Panc1 (cell line): Measurements from ENCODE around the gene PADI1. TPM values are rescaled to one million over a fixed set of nuclear protein-coding genes. Genes with fewer than 3 reads are reported as not detected.
A peak's percentile ranks its signal among the peaks of the same experiment; 100 is the strongest.

ENCODE experiments used
- ATAC-seq: fragments of 200-7000 bp; cut with Tn5 transposase; 2 replicates; pipeline ENCODE4 v1.9.1; 2020; ENCODE audit warnings: mild to moderate bottlenecking, moderate library complexity
- BruUV-seq: library from RNA; stranded (reverse); fragments of 400-500 nt; replicated peaks from 2 replicates; lab custom pipeline; 2021; lab: Mats Ljungman, UMichigan
- CTCF ChIA-PET: fragments of 300-600 bp; sonication (Branson Sonifier 250); formaldehyde crosslinking; loops from one replicate; lab custom pipeline; 2022; ENCODE audit warnings: antibody characterized with exemption; lab: Charles Lee
- POLR2A ChIA-PET: fragments of 300-600 bp; sonication (Branson Sonifier 250); formaldehyde crosslinking; loops from one replicate; lab custom pipeline; 2022; ENCODE audit warnings: antibody characterized with exemption; lab: Charles Lee
- DNase-seq: peaks from one replicate; pipeline ENCODE4 v3.0.0-alpha.2; 2010; ENCODE audit warnings: low read depth, low spot score
- H3K27ac ChIP-seq: 2 replicates; pipeline ENCODE4 v1.5.1; 2011; ENCODE audit warnings: mild to moderate bottlenecking, low read length, inconsistent platforms
- H3K27me3 ChIP-seq: fragments of 200-500 bp; sonication (Bioruptor generic); 2 replicates; pipeline ENCODE4 v1.6.0; 2014; ENCODE audit warnings: low read length, inconsistent platforms; ENCODE audit not compliant: control insufficient read depth, insufficient read depth
- H3K36me3 ChIP-seq: fragments of 200-500 bp; sonication (Bioruptor generic); 2 replicates; pipeline ENCODE4 v1.5.1; 2014; ENCODE audit warnings: inconsistent platforms, mild to moderate bottlenecking, low read length, moderate library complexity; ENCODE audit not compliant: control insufficient read depth, insufficient read depth
- H3K4me1 ChIP-seq: 2 replicates; pipeline ENCODE4 v1.5.1; 2011; ENCODE audit warnings: inconsistent platforms, mild to moderate bottlenecking, low read length, moderate library complexity; ENCODE audit not compliant: control insufficient read depth, insufficient read depth
- H3K4me3 ChIP-seq, 2 experiments: 2 replicates each; pipeline ENCODE4 v1.5.1; 2011 to 2012; ENCODE audit warnings: low read depth in 2 of 2, low read length in 2 of 2, mild to moderate bottlenecking in 2 of 2, inconsistent platforms in 1 of 2, moderate library complexity in 1 of 2
- H3K9me3 ChIP-seq: fragments of 200-500 bp; sonication (Bioruptor generic); 2 replicates; pipeline ENCODE4 v1.5.1; 2014; ENCODE audit warnings: low read depth, mild to moderate bottlenecking, inconsistent platforms, low read length, moderate library complexity; ENCODE audit not compliant: control insufficient read depth, insufficient read depth
- POLR2AphosphoS5 ChIP-seq: IDR thresholded peaks from 2 replicates; pipeline ENCODE4 v1.6.1; 2012; ENCODE audit warnings: mild to moderate bottlenecking, low read depth, low read length, moderate library complexity
- SIN3A ChIP-seq: IDR thresholded peaks from 2 replicates; pipeline ENCODE4 v1.6.1; 2012; ENCODE audit warnings: low read depth, mild to moderate bottlenecking, low read length, moderate library complexity, borderline replicate concordance; ENCODE audit not compliant: insufficient read depth
- TCF7L2 ChIP-seq: IDR thresholded peaks from 2 replicates; pipeline ENCODE4 v1.6.1; 2011; ENCODE audit warnings: mild to moderate bottlenecking, low read depth, low read length, inconsistent platforms
- in situ Hi-C: cut with HindIII; loops from 2 replicates; pipeline ENCODE4 v1.10.0; 2016; ENCODE audit warnings: low sequenced_read_pairs, low pct_unique_long_range_greater_than_20kb
- intact Hi-C: fragments of 100-400 bp; cut with micrococcal nuclease; formaldehyde crosslinking; loops from one replicate; pipeline ENCODE4 v1.10.0; 2022; ENCODE audit not compliant: unreplicated experiment
- total RNA-seq: library from RNA; stranded (reverse); gene quantifications from one replicate; pipeline ENCODE4 v1.2.1, GENCODE V29; 2021; ENCODE audit not compliant: unreplicated experiment
- TF ChIP-seq, protein P1 (sequence below): fragments of 450-650 bp; IDR thresholded peaks from 2 replicates; pipeline ENCODE4 v1.5.1; 2017; ENCODE audit warnings: mild to moderate bottlenecking
- TF ChIP-seq, protein P2 (sequence below), 2 experiments: IDR thresholded peaks; 2 replicates each; pipeline ENCODE4 v1.6.1; 2011 to 2012; ENCODE audit warnings: low read depth in 2 of 2, control low read depth in 1 of 2, low read length in 1 of 2, mild to moderate bottlenecking in 1 of 2, moderate library complexity in 1 of 2; ENCODE audit not compliant: insufficient read depth in 1 of 2

Gene PADI1
- total RNA-seq, 1 experiment from 2014 or later: 2.3 TPM

DNA sequence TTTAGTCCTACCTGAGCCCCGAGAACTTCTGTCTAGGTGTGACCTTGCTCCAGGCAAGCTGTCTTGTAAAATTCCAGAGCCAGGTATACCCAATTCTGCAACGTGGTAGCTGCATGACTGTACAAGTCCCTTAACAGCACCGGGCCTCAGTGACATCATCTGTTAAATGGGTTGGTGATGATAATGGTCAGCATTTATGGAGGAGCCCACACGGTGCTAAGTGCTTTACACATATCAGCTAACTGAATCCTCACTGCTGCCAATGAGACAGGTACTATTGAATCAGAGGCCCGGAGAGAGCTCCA lies 37.2 kb upstream of the PADI1 start:
- ATAC-seq (no peak), DNase-seq (no peak)
- ChIA-PET POLR2A (no interaction called here), CTCF (interaction anchor here (0.5 to 0.6 kb wide), 2 partner anchors 236 to 317 kb away, joined by 4 read pairs; no protein-coding TSS in a partner anchor)
- Histone ChIP-seq H3K4me1 (peaks cover 43% of the 10 kb centered on the region), H3K27me3 (no peaks in the 10 kb centered on the region), H3K36me3 (no peaks in the 10 kb centered on the region), H3K4me3 (no peak overlapping the region), H3K27ac (peak overlapping the region; percentile 84), H3K9me3 (no peaks in the 10 kb centered on the region)
- in situ Hi-C loops: no loop called here
- intact Hi-C loops: no loop called here
- no TSS peak for BruUV-seq
- TF ChIP-seq SIN3A (no peak), POLR2AphosphoS5 (no peak), TCF7L2 (no peak)
- TF ChIP-seq, protein P1, sequence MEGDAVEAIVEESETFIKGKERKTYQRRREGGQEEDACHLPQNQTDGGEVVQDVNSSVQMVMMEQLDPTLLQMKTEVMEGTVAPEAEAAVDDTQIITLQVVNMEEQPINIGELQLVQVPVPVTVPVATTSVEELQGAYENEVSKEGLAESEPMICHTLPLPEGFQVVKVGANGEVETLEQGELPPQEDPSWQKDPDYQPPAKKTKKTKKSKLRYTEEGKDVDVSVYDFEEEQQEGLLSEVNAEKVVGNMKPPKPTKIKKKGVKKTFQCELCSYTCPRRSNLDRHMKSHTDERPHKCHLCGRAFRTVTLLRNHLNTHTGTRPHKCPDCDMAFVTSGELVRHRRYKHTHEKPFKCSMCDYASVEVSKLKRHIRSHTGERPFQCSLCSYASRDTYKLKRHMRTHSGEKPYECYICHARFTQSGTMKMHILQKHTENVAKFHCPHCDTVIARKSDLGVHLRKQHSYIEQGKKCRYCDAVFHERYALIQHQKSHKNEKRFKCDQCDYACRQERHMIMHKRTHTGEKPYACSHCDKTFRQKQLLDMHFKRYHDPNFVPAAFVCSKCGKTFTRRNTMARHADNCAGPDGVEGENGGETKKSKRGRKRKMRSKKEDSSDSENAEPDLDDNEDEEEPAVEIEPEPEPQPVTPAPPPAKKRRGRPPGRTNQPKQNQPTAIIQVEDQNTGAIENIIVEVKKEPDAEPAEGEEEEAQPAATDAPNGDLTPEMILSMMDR: no peak
- TF ChIP-seq, protein P2, sequence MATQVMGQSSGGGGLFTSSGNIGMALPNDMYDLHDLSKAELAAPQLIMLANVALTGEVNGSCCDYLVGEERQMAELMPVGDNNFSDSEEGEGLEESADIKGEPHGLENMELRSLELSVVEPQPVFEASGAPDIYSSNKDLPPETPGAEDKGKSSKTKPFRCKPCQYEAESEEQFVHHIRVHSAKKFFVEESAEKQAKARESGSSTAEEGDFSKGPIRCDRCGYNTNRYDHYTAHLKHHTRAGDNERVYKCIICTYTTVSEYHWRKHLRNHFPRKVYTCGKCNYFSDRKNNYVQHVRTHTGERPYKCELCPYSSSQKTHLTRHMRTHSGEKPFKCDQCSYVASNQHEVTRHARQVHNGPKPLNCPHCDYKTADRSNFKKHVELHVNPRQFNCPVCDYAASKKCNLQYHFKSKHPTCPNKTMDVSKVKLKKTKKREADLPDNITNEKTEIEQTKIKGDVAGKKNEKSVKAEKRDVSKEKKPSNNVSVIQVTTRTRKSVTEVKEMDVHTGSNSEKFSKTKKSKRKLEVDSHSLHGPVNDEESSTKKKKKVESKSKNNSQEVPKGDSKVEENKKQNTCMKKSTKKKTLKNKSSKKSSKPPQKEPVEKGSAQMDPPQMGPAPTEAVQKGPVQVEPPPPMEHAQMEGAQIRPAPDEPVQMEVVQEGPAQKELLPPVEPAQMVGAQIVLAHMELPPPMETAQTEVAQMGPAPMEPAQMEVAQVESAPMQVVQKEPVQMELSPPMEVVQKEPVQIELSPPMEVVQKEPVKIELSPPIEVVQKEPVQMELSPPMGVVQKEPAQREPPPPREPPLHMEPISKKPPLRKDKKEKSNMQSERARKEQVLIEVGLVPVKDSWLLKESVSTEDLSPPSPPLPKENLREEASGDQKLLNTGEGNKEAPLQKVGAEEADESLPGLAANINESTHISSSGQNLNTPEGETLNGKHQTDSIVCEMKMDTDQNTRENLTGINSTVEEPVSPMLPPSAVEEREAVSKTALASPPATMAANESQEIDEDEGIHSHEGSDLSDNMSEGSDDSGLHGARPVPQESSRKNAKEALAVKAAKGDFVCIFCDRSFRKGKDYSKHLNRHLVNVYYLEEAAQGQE (IDR thresholded peaks at IDR 0.05; ENCODE audit: insufficient read depth in 1 of 2, low read depth in 2 of 2, low read length in 1 of 2): no peak

DNA sequence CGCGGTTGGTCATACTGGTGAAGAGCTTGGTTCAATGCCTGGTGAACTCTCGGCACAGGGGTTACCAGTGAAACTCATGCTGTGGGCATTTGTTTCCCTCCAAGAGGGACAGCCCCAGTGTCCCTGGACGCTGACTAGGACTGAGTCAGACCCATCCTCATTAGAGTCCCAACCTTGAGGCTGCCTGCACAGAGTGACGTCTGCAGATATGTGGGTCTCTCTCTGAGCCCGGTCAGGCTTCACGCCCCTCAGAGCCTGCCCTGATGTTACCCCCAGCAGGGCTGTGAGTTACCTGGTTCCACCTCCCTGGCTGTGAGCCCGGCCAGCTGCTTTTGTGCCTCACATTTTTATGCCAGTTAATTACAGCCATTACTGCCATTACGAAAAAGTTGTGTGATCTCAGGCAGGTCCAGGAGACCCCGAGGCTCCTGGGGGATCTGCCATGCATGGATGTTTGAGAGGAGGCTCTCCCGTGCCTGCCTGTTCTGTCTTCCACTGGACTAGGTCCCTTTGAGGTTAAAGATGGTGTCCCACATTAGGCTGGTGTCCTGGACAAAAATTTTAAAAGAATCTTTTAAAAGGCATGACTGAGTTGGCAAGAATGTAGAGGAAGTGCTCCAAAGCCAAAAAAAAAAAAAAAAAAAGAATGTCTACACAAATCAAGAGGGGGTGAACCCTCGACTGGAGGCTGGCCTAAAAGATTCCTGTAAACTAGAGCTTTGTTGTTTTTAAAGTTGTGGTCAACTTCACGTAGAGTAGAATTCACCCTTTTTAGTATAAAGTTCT lies 36.6 kb upstream of the PADI1 start:
- H3K4me3 ChIP-seq: no peak overlapping the region
- H3K36me3 ChIP-seq: no peaks in the 10 kb centered on the region
- TF ChIP-seq TCF7L2 (no peak), POLR2AphosphoS5 (no peak), SIN3A (no peak)
- TF ChIP-seq, protein P2 (IDR thresholded peaks at IDR 0.05; ENCODE audit: insufficient read depth in 1 of 2, low read depth in 2 of 2, low read length in 1 of 2): no peak
- TF ChIP-seq, protein P1: no peak
- ChIA-PET POLR2A (no interaction called here), CTCF (interaction anchor here (0.5 to 0.6 kb wide), 3 partner anchors 41 to 316 kb away, joined by 4 read pairs; no protein-coding TSS in a partner anchor)
- intact Hi-C loops: no loop called here
- H3K27ac ChIP-seq: peak overlapping the region; percentile 84
- H3K27me3 ChIP-seq: no peaks in the 10 kb centered on the region
- H3K4me1 ChIP-seq: peaks cover 43% of the 10 kb centered on the region
- no TSS peak for BruUV-seq
- in situ Hi-C loops: no loop called here
- H3K9me3 ChIP-seq: no peaks in the 10 kb centered on the region
- DNase-seq (no peak), ATAC-seq (peak; percentile 81)
